Keratinocyte (primary cell): ENCODE measurements around the gene AOPEP. TPM values are rescaled to one million over a fixed set of nuclear protein-coding genes. Genes with fewer than 3 reads are reported as not detected.

Experiments used
- DNase-seq: peaks from one replicate; pipeline ENCODE4 v3.0.0-alpha.2; 2011; ENCODE audit warnings: low read depth, missing footprints, low spot score
- FAIRE-seq: peaks from 2 replicates; lab custom pipeline; 2011; peaks lifted over from hg19 to GRCh38; lab: Jason Lieb, UNC
- H2AFZ ChIP-seq: 2 replicates; pipeline ENCODE4 v1.6.0; 2012; ENCODE audit warnings: low read length, control low read depth, inconsistent platforms; ENCODE audit not compliant: control insufficient read depth
- H3K27ac ChIP-seq: 2 replicates; pipeline ENCODE4 v1.5.1; 2011; ENCODE audit warnings: low read length; ENCODE audit not compliant: control insufficient read depth, insufficient read depth
- H3K27me3 ChIP-seq: 3 replicates; pipeline ENCODE4 v1.6.0; 2011; ENCODE audit warnings: low read length; ENCODE audit not compliant: control insufficient read depth, insufficient read depth; ENCODE audit errors: extremely low read depth
- H3K36me3 ChIP-seq, 2 experiments: 2 replicates in 1 of 2; 3 replicates in 1 of 2; pipeline ENCODE4 v1.5.1; 2011; ENCODE audit warnings: low read length in 2 of 2, mild to moderate bottlenecking in 1 of 2; ENCODE audit not compliant: control insufficient read depth in 2 of 2, insufficient read depth in 2 of 2; ENCODE audit errors: extremely low read depth in 1 of 2
- H3K4me1 ChIP-seq: 3 replicates; pipeline ENCODE4 v1.5.1; 2011; ENCODE audit warnings: low read length; ENCODE audit not compliant: control insufficient read depth, insufficient read depth; ENCODE audit errors: extremely low read depth
- H3K4me2 ChIP-seq: 3 replicates; pipeline ENCODE4 v1.6.0; 2011; ENCODE audit warnings: low read depth, low read length; ENCODE audit not compliant: control insufficient read depth, insufficient read depth; ENCODE audit errors: extremely low read depth
- H3K4me3 ChIP-seq, 3 experiments: fragments of 200-600 bp in 1 of 3; sonication (generic) in 1 of 3; 2 replicates in 2 of 3; 3 replicates in 1 of 3; pipeline ENCODE4 v1.5.1; 2011 to 2016; ENCODE audit warnings: low read length in 3 of 3, mild to moderate bottlenecking in 3 of 3, control low read depth in 2 of 3, inconsistent platforms in 1 of 3, low read depth in 1 of 3, mixed read lengths in 1 of 3, mixed run types in 1 of 3, moderate library complexity in 1 of 3; ENCODE audit not compliant: control insufficient read depth in 2 of 3, insufficient read depth in 2 of 3; ENCODE audit errors: extremely low read depth in 1 of 3
- H3K79me2 ChIP-seq: 2 replicates; pipeline ENCODE4 v1.6.0; 2012; ENCODE audit warnings: low read length; ENCODE audit not compliant: control insufficient read depth, insufficient read depth
- H3K9ac ChIP-seq: 3 replicates; pipeline ENCODE4 v1.6.0; 2011; ENCODE audit warnings: low read length; ENCODE audit not compliant: control insufficient read depth, insufficient read depth; ENCODE audit errors: extremely low read depth
- H3K9me1 ChIP-seq: 3 replicates; pipeline ENCODE4 v1.6.0; 2011; ENCODE audit warnings: low read length; ENCODE audit not compliant: control insufficient read depth, insufficient read depth; ENCODE audit errors: extremely low read depth
- H3K9me3 ChIP-seq: 2 replicates; pipeline ENCODE4 v1.5.1; 2012; ENCODE audit warnings: low read depth, low read length; ENCODE audit not compliant: control insufficient read depth
- H4K20me1 ChIP-seq: 3 replicates; pipeline ENCODE4 v1.6.0; 2011; ENCODE audit warnings: low read length; ENCODE audit not compliant: control insufficient read depth, insufficient read depth; ENCODE audit errors: extremely low read depth
- EZH2 ChIP-seq: IDR thresholded peaks from one replicate; pipeline ENCODE4 v1.6.1; 2012; ENCODE audit warnings: inconsistent platforms, mild to moderate bottlenecking, low read length, moderate library complexity
- dilution Hi-C: fragments of 300-500 bp; cut with MboI; formaldehyde crosslinking; loops from one replicate; pipeline ENCODE4 v1.7.0; 2020; ENCODE audit warnings: low sequenced_read_pairs; ENCODE audit not compliant: extremely low pct_ligation_motif_present
- polyA plus RNA-seq, 5 experiments: library from polyadenylated mRNA; depleted of rRNA in 3 of 5; stranded (reverse) in 3 of 5; stranded (forward) in 1 of 5; unstranded in 1 of 5; fragments of >200 nt; gene quantifications; 1 replicate in 1 of 5; 2 replicates in 3 of 5; 3 replicates in 1 of 5; pipeline versions ENCODE4 v1.2.1 to v1.2.3, GENCODE V29; 2011 to 2012; ENCODE audit warnings: missing spikeins in 2 of 5, low read depth in 1 of 5, low replicate concordance in 1 of 5
- TF ChIP-seq, protein P1 (sequence below), 3 experiments: IDR thresholded peaks in 1 of 3; conservative IDR thresholded peaks in 1 of 3; optimal IDR thresholded peaks in 1 of 3; 2 replicates in 2 of 3; 3 replicates in 1 of 3; pipeline versions ENCODE3 to v1.5.1; 2011; ENCODE audit warnings: low read length in 3 of 3, mild to moderate bottlenecking in 3 of 3, moderate library complexity in 2 of 3, control low read depth in 1 of 3, inconsistent platforms in 1 of 3; ENCODE audit not compliant: insufficient read depth in 2 of 3; ENCODE audit errors: extremely low read depth in 1 of 3

AOPEP gene
- polyA plus RNA-seq, 1 donor (not counting 4 experiments of a cell fraction or from before 2014, with no cell fraction given): 27.0 TPM

DNA sequence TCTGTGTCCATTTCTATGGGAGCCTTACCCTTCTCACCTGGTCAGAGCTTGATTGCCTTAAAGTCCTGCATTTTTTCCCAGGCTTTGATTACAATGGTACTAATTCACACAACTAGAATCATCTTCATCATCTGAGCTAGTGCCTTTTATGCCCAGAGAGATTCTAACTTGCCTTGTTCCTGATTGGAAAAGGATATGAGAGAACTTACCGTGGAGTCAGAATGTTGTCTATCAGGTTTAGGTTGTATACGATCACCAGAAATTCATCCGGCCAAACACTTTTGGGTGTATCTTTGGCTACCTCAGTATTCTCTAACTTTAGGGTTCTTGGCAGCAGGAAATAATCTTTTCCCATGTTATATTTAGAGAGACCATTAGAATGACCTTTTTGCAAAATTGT, 71.7 kb downstream of the AOPEP start:
- Histone ChIP-seq H3K9me3 (no peaks in the 10 kb centered on the region), H3K4me3 (no peak overlapping the region), H3K27ac (no peak overlapping the region), H3K79me2 (no peaks in the 10 kb centered on the region), H4K20me1 (no peaks in the 10 kb centered on the region), H3K9ac (no peak overlapping the region), H3K27me3 (no peaks in the 10 kb centered on the region), H3K9me1 (no peaks in the 10 kb centered on the region), H3K36me3 (peaks cover 2 to 12% of the 10 kb centered on the region in 2 experiments), H3K4me2 (no peak overlapping the region), H3K4me1 (peaks cover 41% of the 10 kb centered on the region), H2AFZ (no peak overlapping the region)
- no peak for DNase-seq
- dilution Hi-C loops: no loop called here
- TF ChIP-seq EZH2: no peak
- TF ChIP-seq, protein P1, sequence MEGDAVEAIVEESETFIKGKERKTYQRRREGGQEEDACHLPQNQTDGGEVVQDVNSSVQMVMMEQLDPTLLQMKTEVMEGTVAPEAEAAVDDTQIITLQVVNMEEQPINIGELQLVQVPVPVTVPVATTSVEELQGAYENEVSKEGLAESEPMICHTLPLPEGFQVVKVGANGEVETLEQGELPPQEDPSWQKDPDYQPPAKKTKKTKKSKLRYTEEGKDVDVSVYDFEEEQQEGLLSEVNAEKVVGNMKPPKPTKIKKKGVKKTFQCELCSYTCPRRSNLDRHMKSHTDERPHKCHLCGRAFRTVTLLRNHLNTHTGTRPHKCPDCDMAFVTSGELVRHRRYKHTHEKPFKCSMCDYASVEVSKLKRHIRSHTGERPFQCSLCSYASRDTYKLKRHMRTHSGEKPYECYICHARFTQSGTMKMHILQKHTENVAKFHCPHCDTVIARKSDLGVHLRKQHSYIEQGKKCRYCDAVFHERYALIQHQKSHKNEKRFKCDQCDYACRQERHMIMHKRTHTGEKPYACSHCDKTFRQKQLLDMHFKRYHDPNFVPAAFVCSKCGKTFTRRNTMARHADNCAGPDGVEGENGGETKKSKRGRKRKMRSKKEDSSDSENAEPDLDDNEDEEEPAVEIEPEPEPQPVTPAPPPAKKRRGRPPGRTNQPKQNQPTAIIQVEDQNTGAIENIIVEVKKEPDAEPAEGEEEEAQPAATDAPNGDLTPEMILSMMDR (optimal IDR thresholded peaks at IDR 0.05 in 1 of 3, IDR thresholded peaks at IDR 0.05 in 1 of 3, conservative IDR thresholded peaks at IDR 0.05 in 1 of 3; ENCODE audit: extremely low read depth in 1 of 3, insufficient read depth in 2 of 3, low read length in 3 of 3): no peak
- FAIRE-seq: no peak

DNA sequence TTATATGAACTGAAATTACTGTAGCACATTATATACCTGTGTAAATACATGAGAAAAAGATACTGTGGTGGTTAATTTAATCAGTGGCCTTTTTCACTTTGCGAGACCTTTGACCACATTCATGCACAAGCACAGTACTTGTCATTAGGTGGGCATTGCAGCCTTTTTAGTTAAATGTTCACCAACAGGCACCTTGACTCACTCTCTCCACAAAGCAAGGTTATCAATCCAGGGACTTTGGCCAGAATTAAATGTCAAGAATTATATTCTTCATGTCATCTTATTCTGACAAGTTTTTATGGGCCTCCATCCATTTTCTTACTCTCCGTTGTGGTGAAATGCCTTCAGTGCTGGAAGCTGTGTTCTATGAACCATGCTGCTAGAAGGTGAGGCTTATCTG, 72.2 kb downstream of the AOPEP start:
- peaks cover 46% of the 10 kb centered on the region for H3K4me1 ChIP-seq
- dilution Hi-C loops: no loop called here

More for the DNA sequence above, 72.2 kb downstream of the AOPEP start:
- H3K27ac ChIP-seq: no peak overlapping the region
- no peaks in the 10 kb centered on the region for H3K9me3 ChIP-seq
- H3K79me2 ChIP-seq: no peaks in the 10 kb centered on the region
- no peaks in the 10 kb centered on the region for H4K20me1 ChIP-seq
- no peak overlapping the region for H3K4me2 ChIP-seq
- no peaks in the 10 kb centered on the region for H3K27me3 ChIP-seq
- H3K4me3 ChIP-seq: no peak overlapping the region
- no peaks in the 10 kb centered on the region for H3K9me1 ChIP-seq
- DNase-seq: no peak
- no peak overlapping the region for H3K9ac ChIP-seq
- no peak overlapping the region for H2AFZ ChIP-seq
- FAIRE-seq: no peak
- peaks cover 2 to 12% of the 10 kb centered on the region in 2 experiments for H3K36me3 ChIP-seq
- TF ChIP-seq EZH2: no peak
- TF ChIP-seq, protein P1 (optimal IDR thresholded peaks at IDR 0.05 in 1 of 3, IDR thresholded peaks at IDR 0.05 in 1 of 3, conservative IDR thresholded peaks at IDR 0.05 in 1 of 3; ENCODE audit: extremely low read depth in 1 of 3, insufficient read depth in 2 of 3, low read length in 3 of 3): no peak
